GM23338 (cell line): ENCODE data around the gene DAZAP1. TPM values are rescaled to one million over a fixed set of nuclear protein-coding genes. Genes with fewer than 3 reads are reported as not detected.

Experiments used
- ATAC-seq: fragments of 200-7000 bp; cut with Tn5 transposase; 3 replicates; pipeline ENCODE4 v1.9.1; 2020
- DNase-seq: peaks from one replicate; pipeline ENCODE4 v3.0.0-alpha.2; 2015; ENCODE audit warnings: low spot score
- H2AFZ ChIP-seq: fragments of 200-600 bp; sonication (generic); 2 replicates; pipeline ENCODE4 v1.8.0; 2016; ENCODE audit warnings: antibody characterized with exemption, mild to moderate bottlenecking, moderate library complexity
- H3F3A ChIP-seq: fragments of 200-600 bp; sonication (generic); replicated peaks from 2 replicates; pipeline ENCODE4 v1.8.0; 2017; ENCODE audit warnings: antibody characterized with exemption, mixed run types, low read depth
- H3K27ac ChIP-seq: fragments of 200-600 bp; sonication (generic); 2 replicates; pipeline ENCODE4 v1.6.1; 2016; ENCODE audit warnings: low read depth
- H3K27me3 ChIP-seq: fragments of 200-600 bp; sonication (generic); 2 replicates; pipeline ENCODE4 v1.8.0; 2016; ENCODE audit warnings: mild to moderate bottlenecking, mixed run types, moderate library complexity; ENCODE audit not compliant: insufficient read depth
- H3K36me3 ChIP-seq: fragments of 200-600 bp; sonication (generic); 2 replicates; pipeline ENCODE4 v1.8.0; 2016; ENCODE audit warnings: mild to moderate bottlenecking; ENCODE audit not compliant: insufficient read depth
- H3K4me1 ChIP-seq: fragments of 200-600 bp; sonication (generic); 2 replicates; pipeline ENCODE4 v1.8.0; 2016; ENCODE audit warnings: mild to moderate bottlenecking, moderate library complexity; ENCODE audit not compliant: insufficient read depth
- H3K4me2 ChIP-seq: fragments of 200-600 bp; sonication (generic); 2 replicates; pipeline ENCODE4 v1.7.1; 2017; ENCODE audit warnings: mixed run types
- H3K4me3 ChIP-seq: fragments of 200-600 bp; sonication (generic); 2 replicates; pipeline ENCODE4 v1.6.1; 2016; ENCODE audit warnings: mixed run types
- H3K79me2 ChIP-seq: fragments of 200-600 bp; sonication (generic); replicated peaks from 2 replicates; pipeline ENCODE4 v1.8.0; 2017; ENCODE audit warnings: mild to moderate bottlenecking; ENCODE audit not compliant: insufficient read depth
- H3K9me2 ChIP-seq: fragments of 200-600 bp; sonication (generic); 2 replicates; pipeline ENCODE4 v1.8.0; 2017; ENCODE audit not compliant: insufficient read depth
- H4K20me1 ChIP-seq: fragments of 200-600 bp; sonication (generic); replicated peaks from 2 replicates; pipeline ENCODE4 v1.8.0; 2017; ENCODE audit warnings: mild to moderate bottlenecking; ENCODE audit not compliant: insufficient read depth
- H3K27ac Mint-ChIP-seq: 2 replicates; pipeline ENCODE4 v1.8.0; 2020; ENCODE audit warnings: inconsistent platforms, mild to moderate bottlenecking, moderate library complexity, mixed read lengths
- H3K27me3 Mint-ChIP-seq: 3 replicates; pipeline ENCODE4 v1.8.0; 2022; ENCODE audit warnings: low read depth, mild to moderate bottlenecking, moderate library complexity, mixed read lengths, inconsistent platforms; ENCODE audit not compliant: insufficient read depth, poor library complexity
- H3K36me3 Mint-ChIP-seq: 3 replicates; pipeline ENCODE4 v1.8.0; 2021; ENCODE audit warnings: low read depth, mild to moderate bottlenecking, inconsistent platforms, moderate library complexity, mixed read lengths
- H3K4me1 Mint-ChIP-seq: 3 replicates; pipeline ENCODE4 v1.8.0; 2020; ENCODE audit warnings: mild to moderate bottlenecking, inconsistent platforms, mixed read lengths
- H3K4me3 Mint-ChIP-seq: 3 replicates; pipeline ENCODE4 v1.8.0; 2021; ENCODE audit warnings: moderate library complexity, mild to moderate bottlenecking, inconsistent platforms, mixed read lengths
- H3K9me3 Mint-ChIP-seq: 3 replicates; pipeline ENCODE4 v1.8.0; 2020; ENCODE audit warnings: moderate library complexity, mild to moderate bottlenecking, inconsistent platforms, mixed read lengths
- CTCF ChIP-seq, 2 experiments: fragments of 200-600 bp in 1 of 2; sonication (generic) in 1 of 2; conservative IDR thresholded peaks; 2 replicates each; pipeline versions ENCODE4 v1.5.1 to v1.6.1; 2016 to 2017; ENCODE audit warnings: antibody characterized with exemption in 2 of 2, low read depth in 2 of 2, mild to moderate bottlenecking in 2 of 2, moderate library complexity in 1 of 2
- EZH2 ChIP-seq: fragments of 200-600 bp; sonication (generic); IDR thresholded peaks from one replicate; pipeline ENCODE4 v1.8.0; 2017; ENCODE audit warnings: antibody characterized with exemption, mild to moderate bottlenecking, low read depth; ENCODE audit not compliant: unreplicated experiment
- JUNB ChIP-seq: IDR thresholded peaks from one replicate; pipeline ENCODE4 v1.6.1; 2016; ENCODE audit warnings: antibody characterized with exemption; ENCODE audit not compliant: unreplicated experiment
- NANOG ChIP-seq: IDR thresholded peaks from 2 replicates; pipeline ENCODE4 v1.6.1; 2016; ENCODE audit warnings: antibody characterized with exemption, borderline replicate concordance
- STAT1 ChIP-seq: IDR thresholded peaks from one replicate; pipeline ENCODE4 v1.6.1; 2016; ENCODE audit warnings: antibody characterized with exemption; ENCODE audit not compliant: unreplicated experiment
- ZNF114 ChIP-seq: fragments of 250-450 bp; sonication (Bioruptor Pico); IDR thresholded peaks from 2 replicates; pipeline ENCODE4 v1.5.0; 2020; ENCODE audit warnings: mild to moderate bottlenecking, moderate library complexity
- polyA plus RNA-seq: library from polyadenylated mRNA; unstranded; fragments of >200 nt; fragmentation: Nextera tagmentation; extraction: Ambion mirVana; gene quantifications from 2 replicates; pipeline ENCODE4 v1.2.1, GENCODE V29; 2016
- total RNA-seq: library from RNA; depleted of rRNA; stranded (reverse); fragments of >200 nt; shearing (Covaris generic); gene quantifications from 2 replicates; pipeline ENCODE4 v1.2.3, GENCODE V29; 2014
- TF ChIP-seq, protein P1 (sequence below): fragments of 250-450 bp; sonication (Bioruptor Pico); IDR thresholded peaks from 2 replicates; pipeline ENCODE4 v1.5.0; 2020; ENCODE audit warnings: mild to moderate bottlenecking, moderate library complexity

The DAZAP1 gene
- total and polyA plus RNA-seq, 2 experiments from 2014 or later, result 44.1 to 194 TPM

DNA sequence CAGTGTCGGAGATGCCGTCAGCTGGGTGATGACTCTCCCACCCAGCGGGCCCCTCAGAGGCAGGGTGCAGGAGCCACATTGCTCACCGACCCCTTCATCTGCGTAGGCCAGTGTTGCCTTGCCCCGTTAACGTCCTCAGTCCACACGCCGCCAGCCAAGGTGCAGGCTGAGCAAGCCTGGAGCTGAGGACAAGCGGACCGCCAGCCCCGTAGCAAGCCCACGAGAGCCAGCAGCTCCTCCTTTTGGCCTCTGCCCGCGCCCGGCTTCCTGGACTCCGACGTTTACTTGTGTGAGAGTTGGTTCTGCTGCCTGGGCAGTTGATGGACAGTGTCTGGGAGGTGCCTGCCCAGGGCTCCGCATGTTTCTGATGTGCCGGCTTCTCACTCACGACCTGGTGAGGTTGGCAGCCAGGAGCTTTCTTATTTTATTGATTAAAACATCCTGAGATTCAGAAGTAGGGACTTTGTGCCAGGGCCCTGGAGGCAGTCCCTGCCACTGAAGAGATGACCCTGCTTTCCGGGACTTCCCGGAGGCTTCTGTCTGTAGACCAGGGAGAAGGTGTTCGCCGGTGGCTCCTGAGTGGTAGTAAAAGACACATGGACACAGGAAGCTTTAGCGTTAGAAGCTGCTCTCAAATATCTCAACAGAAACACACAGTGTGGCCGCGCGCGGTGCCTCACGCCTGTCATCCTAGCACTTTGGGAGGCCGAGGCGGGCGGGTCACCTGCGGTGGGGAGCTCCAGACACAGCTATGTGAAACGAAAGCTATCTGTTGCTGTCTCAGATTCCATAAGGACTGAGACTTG lies 5.8 kb downstream of the DAZAP1 start (continued):
- TF ChIP-seq, protein P1, sequence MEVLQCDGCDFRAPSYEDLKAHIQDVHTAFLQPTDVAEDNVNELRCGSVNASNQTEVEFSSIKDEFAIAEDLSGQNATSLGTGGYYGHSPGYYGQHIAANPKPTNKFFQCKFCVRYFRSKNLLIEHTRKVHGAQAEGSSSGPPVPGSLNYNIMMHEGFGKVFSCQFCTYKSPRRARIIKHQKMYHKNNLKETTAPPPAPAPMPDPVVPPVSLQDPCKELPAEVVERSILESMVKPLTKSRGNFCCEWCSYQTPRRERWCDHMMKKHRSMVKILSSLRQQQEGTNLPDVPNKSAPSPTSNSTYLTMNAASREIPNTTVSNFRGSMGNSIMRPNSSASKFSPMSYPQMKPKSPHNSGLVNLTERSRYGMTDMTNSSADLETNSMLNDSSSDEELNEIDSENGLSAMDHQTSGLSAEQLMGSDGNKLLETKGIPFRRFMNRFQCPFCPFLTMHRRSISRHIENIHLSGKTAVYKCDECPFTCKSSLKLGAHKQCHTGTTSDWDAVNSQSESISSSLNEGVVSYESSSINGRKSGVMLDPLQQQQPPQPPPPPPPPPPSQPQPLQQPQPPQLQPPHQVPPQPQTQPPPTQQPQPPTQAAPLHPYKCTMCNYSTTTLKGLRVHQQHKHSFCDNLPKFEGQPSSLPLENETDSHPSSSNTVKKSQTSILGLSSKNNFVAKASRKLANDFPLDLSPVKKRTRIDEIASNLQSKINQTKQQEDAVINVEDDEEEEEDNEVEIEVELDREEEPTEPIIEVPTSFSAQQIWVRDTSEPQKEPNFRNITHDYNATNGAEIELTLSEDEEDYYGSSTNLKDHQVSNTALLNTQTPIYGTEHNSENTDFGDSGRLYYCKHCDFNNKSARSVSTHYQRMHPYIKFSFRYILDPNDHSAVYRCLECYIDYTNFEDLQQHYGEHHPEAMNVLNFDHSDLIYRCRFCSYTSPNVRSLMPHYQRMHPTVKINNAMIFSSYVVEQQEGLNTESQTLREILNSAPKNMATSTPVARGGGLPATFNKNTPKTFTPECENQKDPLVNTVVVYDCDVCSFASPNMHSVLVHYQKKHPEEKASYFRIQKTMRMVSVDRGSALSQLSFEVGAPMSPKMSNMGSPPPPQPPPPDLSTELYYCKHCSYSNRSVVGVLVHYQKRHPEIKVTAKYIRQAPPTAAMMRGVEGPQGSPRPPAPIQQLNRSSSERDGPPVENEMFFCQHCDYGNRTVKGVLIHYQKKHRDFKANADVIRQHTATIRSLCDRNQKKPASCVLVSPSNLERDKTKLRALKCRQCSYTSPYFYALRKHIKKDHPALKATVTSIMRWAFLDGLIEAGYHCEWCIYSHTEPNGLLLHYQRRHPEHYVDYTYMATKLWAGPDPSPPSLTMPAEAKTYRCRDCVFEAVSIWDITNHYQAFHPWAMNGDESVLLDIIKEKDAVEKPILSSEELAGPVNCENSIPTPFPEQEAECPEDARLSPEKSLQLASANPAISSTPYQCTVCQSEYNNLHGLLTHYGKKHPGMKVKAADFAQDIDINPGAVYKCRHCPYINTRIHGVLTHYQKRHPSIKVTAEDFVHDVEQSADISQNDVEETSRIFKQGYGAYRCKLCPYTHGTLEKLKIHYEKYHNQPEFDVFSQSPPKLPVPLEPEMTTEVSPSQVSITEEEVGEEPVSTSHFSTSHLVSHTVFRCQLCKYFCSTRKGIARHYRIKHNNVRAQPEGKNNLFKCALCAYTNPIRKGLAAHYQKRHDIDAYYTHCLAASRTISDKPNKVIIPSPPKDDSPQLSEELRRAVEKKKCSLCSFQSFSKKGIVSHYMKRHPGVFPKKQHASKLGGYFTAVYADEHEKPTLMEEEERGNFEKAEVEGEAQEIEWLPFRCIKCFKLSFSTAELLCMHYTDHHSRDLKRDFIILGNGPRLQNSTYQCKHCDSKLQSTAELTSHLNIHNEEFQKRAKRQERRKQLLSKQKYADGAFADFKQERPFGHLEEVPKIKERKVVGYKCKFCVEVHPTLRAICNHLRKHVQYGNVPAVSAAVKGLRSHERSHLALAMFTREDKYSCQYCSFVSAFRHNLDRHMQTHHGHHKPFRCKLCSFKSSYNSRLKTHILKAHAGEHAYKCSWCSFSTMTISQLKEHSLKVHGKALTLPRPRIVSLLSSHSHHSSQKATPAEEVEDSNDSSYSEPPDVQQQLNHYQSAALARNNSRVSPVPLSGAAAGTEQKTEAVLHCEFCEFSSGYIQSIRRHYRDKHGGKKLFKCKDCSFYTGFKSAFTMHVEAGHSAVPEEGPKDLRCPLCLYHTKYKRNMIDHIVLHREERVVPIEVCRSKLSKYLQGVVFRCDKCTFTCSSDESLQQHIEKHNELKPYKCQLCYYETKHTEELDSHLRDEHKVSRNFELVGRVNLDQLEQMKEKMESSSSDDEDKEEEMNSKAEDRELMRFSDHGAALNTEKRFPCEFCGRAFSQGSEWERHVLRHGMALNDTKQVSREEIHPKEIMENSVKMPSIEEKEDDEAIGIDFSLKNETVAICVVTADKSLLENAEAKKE (CRISPR knock-in tag), result no peak
- TF ChIP-seq ZNF114 (CRISPR knock-in tag) (no peak), STAT1 (no peak), EZH2 (no peak), NANOG (no peak)

DNA sequence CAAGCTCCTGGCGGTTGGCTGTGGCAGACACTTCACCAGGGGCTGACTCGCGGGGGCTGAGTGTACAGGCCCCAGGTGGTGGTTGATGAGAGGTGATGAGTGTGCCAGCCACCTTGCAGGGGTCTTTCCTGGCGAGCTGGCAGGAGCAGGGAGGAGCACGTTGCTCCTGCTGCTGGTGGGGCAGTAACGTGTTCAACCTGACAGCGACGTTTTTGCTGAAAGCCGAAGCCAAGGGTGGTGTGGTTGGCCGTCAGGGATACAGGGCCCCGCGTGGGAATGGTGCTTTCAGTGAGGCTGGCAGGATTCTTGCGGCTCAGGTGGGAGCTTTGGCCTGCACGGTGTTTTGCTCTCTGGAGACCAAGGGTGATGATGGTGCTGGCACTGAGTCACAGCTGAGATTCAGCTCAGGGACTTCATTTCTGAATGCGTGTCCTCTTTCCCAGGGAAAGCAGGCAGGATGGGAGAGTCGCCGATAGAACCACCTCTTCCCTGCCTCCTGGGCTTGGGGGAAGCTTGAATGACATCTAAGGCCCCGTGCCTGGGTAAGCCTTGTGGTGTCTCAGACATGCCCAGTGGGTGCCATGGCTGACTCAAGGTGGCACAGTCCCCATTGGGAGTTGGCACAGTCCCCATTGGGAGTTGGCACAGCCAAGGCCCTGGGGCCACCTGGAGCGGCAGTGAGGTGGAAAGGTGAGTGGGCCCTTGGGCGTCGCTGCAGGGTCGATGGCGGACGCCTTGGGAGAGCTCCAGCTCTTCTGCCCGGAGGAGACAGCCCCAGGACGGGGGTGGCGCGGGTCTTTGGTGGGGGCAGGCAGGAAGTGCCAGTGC lies 8.8 kb downstream of the DAZAP1 start:
- Histone ChIP-seq H2AFZ (no peak overlapping the region), H3K36me3 (peaks cover 12% of the 10 kb centered on the region), H3K27ac (peak overlapping the region; percentile 87; the same call in 1 of the 2 replicates), H3F3A (peaks cover 23% of the 10 kb centered on the region), H3K4me3 (peak overlapping the region; percentile 39; the same call in 1 of the 2 replicates), H4K20me1 (peaks cover 65% of the 10 kb centered on the region), H3K9me2 (no peaks in the 10 kb centered on the region), H3K4me1 (peaks cover 30% of the 10 kb centered on the region), H3K79me2 (peaks cover 93% of the 10 kb centered on the region), H3K4me2 (peak overlapping the region; percentile 74), H3K27me3 (no peaks in the 10 kb centered on the region)
- no peak for ATAC-seq
- no peak for DNase-seq
- Mint-ChIP-seq H3K27me3 (peaks cover 30% of the 10 kb centered on the region), H3K9me3 (no peaks in the 10 kb centered on the region), H3K4me1 (peaks cover 51% of the 10 kb centered on the region), H3K27ac (peak overlapping the region; percentile 97), H3K36me3 (peaks cover 51% of the 10 kb centered on the region), H3K4me3 (peak overlapping the region; percentile 67)
- TF ChIP-seq CTCF (conservative IDR thresholded peaks at IDR 0.05; ENCODE audit: low read depth in 2 of 2) (no peak), JUNB (no peak)
